ENCODE measurements around the gene BCL2L11. TPM values are rescaled to one million over a fixed set of nuclear protein-coding genes. Genes with fewer than 3 reads are reported as not detected.

The BCL2L11 gene
- total and polyA plus RNA-seq, 10 of the 15 experiments (the other 5 are each of a cell fraction or from before 2014, with no cell fraction given): 0.29 to 10.1 (median 1.1) TPM

DNA sequence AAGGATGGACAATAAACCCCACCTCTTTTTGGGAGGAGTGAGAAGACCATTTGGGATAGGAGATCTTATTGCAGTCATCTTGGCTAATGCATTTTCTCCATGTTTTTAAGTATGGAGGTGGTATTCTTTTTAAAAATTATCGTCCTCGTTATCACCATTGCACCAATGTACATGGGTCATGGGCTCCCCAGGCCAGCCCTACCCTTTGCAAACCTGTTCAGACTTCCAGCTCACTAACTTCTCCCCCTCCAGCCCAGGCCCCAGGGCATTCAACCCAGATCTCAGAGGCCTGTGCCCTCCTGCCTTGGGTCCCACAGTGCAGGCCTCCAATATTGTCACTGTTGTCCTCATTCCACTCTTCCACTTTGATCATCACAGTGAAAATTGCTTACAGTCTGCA is 68.4 kb downstream of the BCL2L11 start:
- ChIA-PET RAD21 (ENCODE audit: unreplicated experiment) (interaction anchor here (1.1 to 2.5 kb wide), 4 partner anchors 21 to 68 kb away, joined by 4 to 9 read pairs (median 6); partner anchors contain the start of gene BCL2L11), CTCF (interaction anchor here (0.6 to 1.4 kb wide), 3 partner anchors 17 to 45 kb away, joined by 3 to 4 read pairs (median 3); no protein-coding TSS in a partner anchor), POLR2A (interaction anchor here (0.8 kb wide), 1 partner anchor 10 kb away, joined by 3 read pairs; no protein-coding TSS in a partner anchor), SMC1A (ENCODE audit: uncharacterized antibody, unreplicated experiment) (interaction anchor here (0.8 to 9.4 kb wide), 7 partner anchors 11 to 44 kb away, joined by 3 to 75 read pairs (median 4); no protein-coding TSS in a partner anchor)
- Histone ChIP-seq H3K36me3 (ENCODE audit: control insufficient read depth in 2 of 2, insufficient read depth in 2 of 2, low read length in 1 of 2) (no peaks in the 10 kb centered on the region), H3K27ac (ENCODE audit: control insufficient read depth, insufficient read depth) (no peak overlapping the region), H3K9ac (ENCODE audit: control insufficient read depth, insufficient read depth, low read length) (no peak overlapping the region), H3K4me1 (ENCODE audit: control insufficient read depth, insufficient read depth, low read length) (no peaks in the 10 kb centered on the region), H3K79me2 (ENCODE audit: control insufficient read depth, insufficient read depth, low read length) (no peaks in the 10 kb centered on the region), H3K9me3 (replicated peaks; ENCODE audit: control insufficient read depth, insufficient read depth, low read length) (no peaks in the 10 kb centered on the region; the same call in 2 of the 3 replicates), H3K4me2 (ENCODE audit: control insufficient read depth, insufficient read depth) (no peak overlapping the region), H2AFZ (ENCODE audit: control insufficient read depth, low read depth, low read length) (no peak overlapping the region), H3K27me3 (replicated peaks in 1 of 2; ENCODE audit: control insufficient read depth in 2 of 2, insufficient read depth in 2 of 2, low read length in 1 of 2) (peaks cover 0 to 11% of the 10 kb centered on the region in 2 experiments; a peak in 1 of 4 replicates), H3K4me3 (no peak overlapping the region), H4K20me1 (ENCODE audit: control insufficient read depth, insufficient read depth) (no peaks in the 10 kb centered on the region)
- 45% methylated on average over 2 of the region's 2 CpGs for WGBS (ENCODE audit: insufficient coverage, insufficient replicate concordance, low lambda C conversion rate, missing lambda C conversion rate)
- BruUV-seq (replicated peaks): no TSS peak
- intact Hi-C loops (cut with micrococcal nuclease; ENCODE audit: unreplicated experiment) (no loop called here), in situ Hi-C loops (cut with MboI) (no loop called here)
- FAIRE-seq: no peak
- ATAC-seq: no peak
- DNase-seq (ENCODE audit: low read depth, low spot score): no peak
- TF ChIP-seq, protein P1, sequence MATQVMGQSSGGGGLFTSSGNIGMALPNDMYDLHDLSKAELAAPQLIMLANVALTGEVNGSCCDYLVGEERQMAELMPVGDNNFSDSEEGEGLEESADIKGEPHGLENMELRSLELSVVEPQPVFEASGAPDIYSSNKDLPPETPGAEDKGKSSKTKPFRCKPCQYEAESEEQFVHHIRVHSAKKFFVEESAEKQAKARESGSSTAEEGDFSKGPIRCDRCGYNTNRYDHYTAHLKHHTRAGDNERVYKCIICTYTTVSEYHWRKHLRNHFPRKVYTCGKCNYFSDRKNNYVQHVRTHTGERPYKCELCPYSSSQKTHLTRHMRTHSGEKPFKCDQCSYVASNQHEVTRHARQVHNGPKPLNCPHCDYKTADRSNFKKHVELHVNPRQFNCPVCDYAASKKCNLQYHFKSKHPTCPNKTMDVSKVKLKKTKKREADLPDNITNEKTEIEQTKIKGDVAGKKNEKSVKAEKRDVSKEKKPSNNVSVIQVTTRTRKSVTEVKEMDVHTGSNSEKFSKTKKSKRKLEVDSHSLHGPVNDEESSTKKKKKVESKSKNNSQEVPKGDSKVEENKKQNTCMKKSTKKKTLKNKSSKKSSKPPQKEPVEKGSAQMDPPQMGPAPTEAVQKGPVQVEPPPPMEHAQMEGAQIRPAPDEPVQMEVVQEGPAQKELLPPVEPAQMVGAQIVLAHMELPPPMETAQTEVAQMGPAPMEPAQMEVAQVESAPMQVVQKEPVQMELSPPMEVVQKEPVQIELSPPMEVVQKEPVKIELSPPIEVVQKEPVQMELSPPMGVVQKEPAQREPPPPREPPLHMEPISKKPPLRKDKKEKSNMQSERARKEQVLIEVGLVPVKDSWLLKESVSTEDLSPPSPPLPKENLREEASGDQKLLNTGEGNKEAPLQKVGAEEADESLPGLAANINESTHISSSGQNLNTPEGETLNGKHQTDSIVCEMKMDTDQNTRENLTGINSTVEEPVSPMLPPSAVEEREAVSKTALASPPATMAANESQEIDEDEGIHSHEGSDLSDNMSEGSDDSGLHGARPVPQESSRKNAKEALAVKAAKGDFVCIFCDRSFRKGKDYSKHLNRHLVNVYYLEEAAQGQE (IDR thresholded peaks at IDR 0.05; ENCODE audit: low read depth, low read length): no peak
- TF ChIP-seq, protein P2, sequence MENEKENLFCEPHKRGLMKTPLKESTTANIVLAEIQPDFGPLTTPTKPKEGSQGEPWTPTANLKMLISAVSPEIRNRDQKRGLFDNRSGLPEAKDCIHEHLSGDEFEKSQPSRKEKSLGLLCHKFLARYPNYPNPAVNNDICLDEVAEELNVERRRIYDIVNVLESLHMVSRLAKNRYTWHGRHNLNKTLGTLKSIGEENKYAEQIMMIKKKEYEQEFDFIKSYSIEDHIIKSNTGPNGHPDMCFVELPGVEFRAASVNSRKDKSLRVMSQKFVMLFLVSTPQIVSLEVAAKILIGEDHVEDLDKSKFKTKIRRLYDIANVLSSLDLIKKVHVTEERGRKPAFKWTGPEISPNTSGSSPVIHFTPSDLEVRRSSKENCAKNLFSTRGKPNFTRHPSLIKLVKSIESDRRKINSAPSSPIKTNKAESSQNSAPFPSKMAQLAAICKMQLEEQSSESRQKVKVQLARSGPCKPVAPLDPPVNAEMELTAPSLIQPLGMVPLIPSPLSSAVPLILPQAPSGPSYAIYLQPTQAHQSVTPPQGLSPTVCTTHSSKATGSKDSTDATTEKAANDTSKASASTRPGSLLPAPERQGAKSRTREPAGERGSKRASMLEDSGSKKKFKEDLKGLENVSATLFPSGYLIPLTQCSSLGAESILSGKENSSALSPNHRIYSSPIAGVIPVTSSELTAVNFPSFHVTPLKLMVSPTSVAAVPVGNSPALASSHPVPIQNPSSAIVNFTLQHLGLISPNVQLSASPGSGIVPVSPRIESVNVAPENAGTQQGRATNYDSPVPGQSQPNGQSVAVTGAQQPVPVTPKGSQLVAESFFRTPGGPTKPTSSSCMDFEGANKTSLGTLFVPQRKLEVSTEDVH (IDR thresholded peaks at IDR 0.05; ENCODE audit: low read depth, partially characterized antibody): no peak
- TF ChIP-seq, protein P3, sequence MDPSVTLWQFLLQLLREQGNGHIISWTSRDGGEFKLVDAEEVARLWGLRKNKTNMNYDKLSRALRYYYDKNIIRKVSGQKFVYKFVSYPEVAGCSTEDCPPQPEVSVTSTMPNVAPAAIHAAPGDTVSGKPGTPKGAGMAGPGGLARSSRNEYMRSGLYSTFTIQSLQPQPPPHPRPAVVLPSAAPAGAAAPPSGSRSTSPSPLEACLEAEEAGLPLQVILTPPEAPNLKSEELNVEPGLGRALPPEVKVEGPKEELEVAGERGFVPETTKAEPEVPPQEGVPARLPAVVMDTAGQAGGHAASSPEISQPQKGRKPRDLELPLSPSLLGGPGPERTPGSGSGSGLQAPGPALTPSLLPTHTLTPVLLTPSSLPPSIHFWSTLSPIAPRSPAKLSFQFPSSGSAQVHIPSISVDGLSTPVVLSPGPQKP (IDR thresholded peaks at IDR 0.05; ENCODE audit: low read depth, low read length): no peak
- no peak for TF ChIP-seq SREBF1 (IDR thresholded peaks at IDR 0.05; ENCODE audit: low read length)
- TF ChIP-seq, protein P4, sequence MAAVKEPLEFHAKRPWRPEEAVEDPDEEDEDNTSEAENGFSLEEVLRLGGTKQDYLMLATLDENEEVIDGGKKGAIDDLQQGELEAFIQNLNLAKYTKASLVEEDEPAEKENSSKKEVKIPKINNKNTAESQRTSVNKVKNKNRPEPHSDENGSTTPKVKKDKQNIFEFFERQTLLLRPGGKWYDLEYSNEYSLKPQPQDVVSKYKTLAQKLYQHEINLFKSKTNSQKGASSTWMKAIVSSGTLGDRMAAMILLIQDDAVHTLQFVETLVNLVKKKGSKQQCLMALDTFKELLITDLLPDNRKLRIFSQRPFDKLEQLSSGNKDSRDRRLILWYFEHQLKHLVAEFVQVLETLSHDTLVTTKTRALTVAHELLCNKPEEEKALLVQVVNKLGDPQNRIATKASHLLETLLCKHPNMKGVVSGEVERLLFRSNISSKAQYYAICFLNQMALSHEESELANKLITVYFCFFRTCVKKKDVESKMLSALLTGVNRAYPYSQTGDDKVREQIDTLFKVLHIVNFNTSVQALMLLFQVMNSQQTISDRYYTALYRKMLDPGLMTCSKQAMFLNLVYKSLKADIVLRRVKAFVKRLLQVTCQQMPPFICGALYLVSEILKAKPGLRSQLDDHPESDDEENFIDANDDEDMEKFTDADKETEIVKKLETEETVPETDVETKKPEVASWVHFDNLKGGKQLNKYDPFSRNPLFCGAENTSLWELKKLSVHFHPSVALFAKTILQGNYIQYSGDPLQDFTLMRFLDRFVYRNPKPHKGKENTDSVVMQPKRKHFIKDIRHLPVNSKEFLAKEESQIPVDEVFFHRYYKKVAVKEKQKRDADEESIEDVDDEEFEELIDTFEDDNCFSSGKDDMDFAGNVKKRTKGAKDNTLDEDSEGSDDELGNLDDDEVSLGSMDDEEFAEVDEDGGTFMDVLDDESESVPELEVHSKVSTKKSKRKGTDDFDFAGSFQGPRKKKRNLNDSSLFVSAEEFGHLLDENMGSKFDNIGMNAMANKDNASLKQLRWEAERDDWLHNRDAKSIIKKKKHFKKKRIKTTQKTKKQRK (IDR thresholded peaks at IDR 0.05; ENCODE audit: low read depth, low read length): no peak
- TF ChIP-seq SIX5 (IDR thresholded peaks at IDR 0.05; ENCODE audit: low read depth, low read length, severe bottlenecking): no peak
- no peak for TF ChIP-seq STAT1 (conservative IDR thresholded peaks at IDR 0.05)
- no peak for TF ChIP-seq NFYB (IDR thresholded peaks at IDR 0.05; ENCODE audit: insufficient read depth, low read depth, low read length)
- TF ChIP-seq RB1 (IDR thresholded peaks at IDR 0.05; ENCODE audit: borderline replicate concordance): no peak
- no peak for TF ChIP-seq SMAD1 (IDR thresholded peaks at IDR 0.05; ENCODE audit: low read depth, partially characterized antibody)
- TF ChIP-seq BRCA1 (IDR thresholded peaks at IDR 0.05; ENCODE audit: low read depth, low read length): no peak
- no peak for TF ChIP-seq IKZF1 (conservative IDR thresholded peaks at IDR 0.05)
- TF ChIP-seq TCF3 (IDR thresholded peaks at IDR 0.05; ENCODE audit: borderline replicate concordance, insufficient read depth, low read depth, low read length): no peak

Measured in GM12878 (cell line).